Purkinje cell (primary cell): ENCODE results near the gene PRMT5. TPM values are rescaled to one million over a fixed set of nuclear protein-coding genes. Genes with fewer than 3 reads are reported as not detected.

ENCODE experiments used
- polyA plus RNA-seq: library from polyadenylated mRNA; unstranded; fragments of >200 nt; fragmentation: Nextera tagmentation; gene quantifications from 2 replicates; pipeline ENCODE4 v1.2.1, GENCODE V29; 2014

The PRMT5 gene
- 26.1 and 29.9 TPM in 2 replicates for polyA plus RNA-seq

GRCh38 chr14:22929104-22929960 lies at the start of gene PRMT5:
Gene PRMT5 (minus strand): TSS chr14:22929376. CDS start chr14:22929361, 15 bp downstream.

GRCh38 chr14:22918804-22919600 lies 10.2 kb downstream of the PRMT5 start, which contains the start of gene RBM23:
Gene RBM23 (minus strand): TSS chr14:22919149.

GRCh38 chr14:22883173-22883976 lies 45.8 kb downstream of the PRMT5 start, which contains the start of gene REM2:
Gene REM2 (plus strand): TSS chr14:22883222. CDS start chr14:22883288, 66 bp downstream.

GRCh38 chr14:22871224-22872032 lies 57.7 kb downstream of the PRMT5 start, which contains the start of gene LRP10:
Gene LRP10 (plus strand): TSS chr14:22871740. CDS start chr14:22872304, 564 bp downstream.

Other genes with a start within 250 kb of the PRMT5 start
- gene OXA1L, start 162.7 kb downstream of the PRMT5 start, polyA plus RNA-seq, result 55.5 and 76.9 TPM in 2 replicates
- gene SLC7A7, start 113.9 kb downstream of the PRMT5 start, polyA plus RNA-seq, result not detected in 2 replicates
- gene MRPL52, start 99.5 kb downstream of the PRMT5 start, polyA plus RNA-seq, result 86.7 and 87.3 TPM in 2 replicates
- 3.8 and 4.0 TPM in 2 replicates for gene MMP14, start 92.8 kb downstream of the PRMT5 start, polyA plus RNA-seq
- 0.47 and 1.4 TPM in 2 replicates for gene LRP10, start 57.6 kb downstream of the PRMT5 start, polyA plus RNA-seq
- not detected in 2 replicates for gene REM2, start 46.2 kb downstream of the PRMT5 start, polyA plus RNA-seq
- 27.9 and 36.6 TPM in 2 replicates for gene RBM23, start 10.2 kb downstream of the PRMT5 start, polyA plus RNA-seq
- gene HAUS4, start 27.7 kb upstream of the PRMT5 start, polyA plus RNA-seq, result 2.6 and 4.0 TPM in 2 replicates
- gene AJUBA, start 53.2 kb upstream of the PRMT5 start, polyA plus RNA-seq, result 4.1 and 8.8 TPM in 2 replicates
- gene C14orf93, start 80.8 kb upstream of the PRMT5 start, polyA plus RNA-seq, result 1.1 and 1.4 TPM in 2 replicates
- 475 and 624 TPM in 2 replicates for gene PSMB5, start 105.5 kb upstream of the PRMT5 start, polyA plus RNA-seq
- gene PSMB11, start 112.8 kb upstream of the PRMT5 start, polyA plus RNA-seq, result not detected in 2 replicates
- gene CDH24, start 128.1 kb upstream of the PRMT5 start, polyA plus RNA-seq, result 0.20 TPM in 1 of 2 replicates, not detected in the other
- gene ACIN1, start 165.8 kb upstream of the PRMT5 start, polyA plus RNA-seq, result 3.0 and 5.2 TPM in 2 replicates
- 97.6 and 158 TPM in 2 replicates for gene C14orf119, start 166.1 kb upstream of the PRMT5 start, polyA plus RNA-seq
- not detected in 2 replicates for gene CIROP, start 175.6 kb upstream of the PRMT5 start, polyA plus RNA-seq
- not detected in 2 replicates for gene CEBPE, start 189.9 kb upstream of the PRMT5 start, polyA plus RNA-seq